ENCODE results near the gene RPL6.

DNA sequence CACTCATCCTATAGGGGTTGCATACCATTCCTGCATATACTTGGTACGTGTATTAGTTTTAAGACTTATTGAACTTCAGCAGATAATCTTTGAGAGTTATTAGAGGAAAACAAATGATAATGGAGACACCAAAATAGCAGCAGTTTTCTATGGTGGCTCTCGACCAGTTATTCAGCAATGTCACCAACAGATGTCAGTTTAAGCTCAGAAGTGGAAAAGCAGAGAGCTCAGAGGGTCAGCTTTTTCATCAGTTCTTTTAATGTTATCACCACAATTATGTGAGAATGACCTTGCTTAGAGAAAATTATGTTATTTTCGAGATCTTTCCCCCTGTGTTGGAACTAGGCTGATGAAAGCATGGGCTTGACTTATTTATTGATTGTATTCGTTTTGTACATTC is 41.3 kb upstream of the RPL6 start:
- TF ChIP-seq POLR2A (IDR thresholded peaks at IDR 0.05) (no peak), EP300 (IDR thresholded peaks at IDR 0.05) (no peak)
- TF ChIP-seq, protein P1, sequence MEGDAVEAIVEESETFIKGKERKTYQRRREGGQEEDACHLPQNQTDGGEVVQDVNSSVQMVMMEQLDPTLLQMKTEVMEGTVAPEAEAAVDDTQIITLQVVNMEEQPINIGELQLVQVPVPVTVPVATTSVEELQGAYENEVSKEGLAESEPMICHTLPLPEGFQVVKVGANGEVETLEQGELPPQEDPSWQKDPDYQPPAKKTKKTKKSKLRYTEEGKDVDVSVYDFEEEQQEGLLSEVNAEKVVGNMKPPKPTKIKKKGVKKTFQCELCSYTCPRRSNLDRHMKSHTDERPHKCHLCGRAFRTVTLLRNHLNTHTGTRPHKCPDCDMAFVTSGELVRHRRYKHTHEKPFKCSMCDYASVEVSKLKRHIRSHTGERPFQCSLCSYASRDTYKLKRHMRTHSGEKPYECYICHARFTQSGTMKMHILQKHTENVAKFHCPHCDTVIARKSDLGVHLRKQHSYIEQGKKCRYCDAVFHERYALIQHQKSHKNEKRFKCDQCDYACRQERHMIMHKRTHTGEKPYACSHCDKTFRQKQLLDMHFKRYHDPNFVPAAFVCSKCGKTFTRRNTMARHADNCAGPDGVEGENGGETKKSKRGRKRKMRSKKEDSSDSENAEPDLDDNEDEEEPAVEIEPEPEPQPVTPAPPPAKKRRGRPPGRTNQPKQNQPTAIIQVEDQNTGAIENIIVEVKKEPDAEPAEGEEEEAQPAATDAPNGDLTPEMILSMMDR (IDR thresholded peaks at IDR 0.05): no peak

Measured in ovary (tissue), 3 donors.